HEK293T (cell line): ENCODE results near the gene PDIA4.

Experiments used
- CTBP1 ChIP-seq: fragments of 450-650 bp; IDR thresholded peaks from 2 replicates; pipeline ENCODE4 v1.6.1; 2016; ENCODE audit warnings: borderline replicate concordance
- FOXK2 ChIP-seq: fragments of 450-650 bp; IDR thresholded peaks from 2 replicates; pipeline ENCODE4 v1.6.1; 2016; ENCODE audit warnings: mild to moderate bottlenecking
- FOXM1 ChIP-seq: fragments of 450-650 bp; IDR thresholded peaks from 2 replicates; pipeline ENCODE4 v1.6.1; 2017; ENCODE audit warnings: mild to moderate bottlenecking, borderline replicate concordance
- NFRKB ChIP-seq: fragments of 450-650 bp; IDR thresholded peaks from 2 replicates; pipeline ENCODE4 v1.6.1; 2016; ENCODE audit warnings: mild to moderate bottlenecking, moderate library complexity

DNA sequence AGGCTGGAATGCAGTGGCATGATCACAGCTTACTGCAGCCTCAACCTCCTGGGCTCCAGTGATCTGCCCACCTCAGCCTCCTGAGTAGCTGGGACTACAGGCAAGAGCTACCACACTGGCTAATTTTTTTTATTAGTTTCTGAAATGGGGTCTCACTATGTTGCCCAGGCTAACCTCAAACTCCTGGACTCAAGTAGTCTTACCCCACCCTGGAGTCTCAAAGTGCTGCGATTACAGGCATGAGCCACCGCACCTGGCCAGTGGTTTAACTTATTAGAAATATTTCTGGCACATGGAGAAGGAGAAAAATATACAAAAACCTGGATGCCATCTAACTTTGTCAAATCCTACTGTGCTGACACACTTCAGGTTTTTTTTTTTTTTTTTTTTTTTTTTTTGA, 47.0 kb upstream of the PDIA4 start:
- TF ChIP-seq NFRKB (no peak), FOXM1 (no peak), CTBP1 (no peak), FOXK2 (no peak)
